Vagina (tissue), 2 donors: ENCODE measurements around the gene PNLIPRP2.

Source experiments
- CTCF ChIP-seq, 3 experiments: fragments of 450-650 bp in 2 of 3; fragments of 200-600 bp in 1 of 3; sonication (generic) in 1 of 3; IDR thresholded peaks; one replicate each; pipeline ENCODE4 v1.5.1; 2017 to 2019; ENCODE audit warnings: antibody characterized with exemption in 3 of 3, mild to moderate bottlenecking in 2 of 3, moderate library complexity in 2 of 3
- POLR2A ChIP-seq, 2 donors: fragments of 450-650 bp; IDR thresholded peaks; one replicate each; pipeline ENCODE4 v1.6.1; 2017; ENCODE audit warnings: antibody characterized with exemption in 2 of 2, mild to moderate bottlenecking in 2 of 2, moderate library complexity in 2 of 2

GRCh38 chr10:116597543-116597942, 23.2 kb upstream of the PNLIPRP2 start:
- no peak for TF ChIP-seq POLR2A (IDR thresholded peaks at IDR 0.05)
- no peak for TF ChIP-seq CTCF (IDR thresholded peaks at IDR 0.05)
